Psoas muscle (tissue), 8 donors: ENCODE data around the gene CMTM7. TPM values are rescaled to one million over a fixed set of nuclear protein-coding genes. Genes with fewer than 3 reads are reported as not detected.

ENCODE experiments used
- ATAC-seq, 4 donors: fragments of 200-7000 bp; cut with Tn5 transposase; one replicate each; pipeline ENCODE4 v1.9.1; 2020; ENCODE audit warnings: moderate library complexity in 3 of 4, mild to moderate bottlenecking in 2 of 4
- DNase-seq, 2 donors: peaks; one replicate each; pipeline ENCODE4 v3.0.0-alpha.2; 2020
- H3K27ac ChIP-seq: fragments of 200-600 bp; one replicate; pipeline ENCODE4 v1.8.0; 2022
- H3K27me3 ChIP-seq, 3 donors: fragments of 200-600 bp in 1 of 3; one replicate each; pipeline versions ENCODE4 v1.6.1 to v1.8.0; 2013 to 2022; ENCODE audit warnings: low read length in 2 of 3, mild to moderate bottlenecking in 2 of 3, moderate library complexity in 1 of 3; ENCODE audit not compliant: insufficient read depth in 3 of 3
- H3K36me3 ChIP-seq, 2 donors: fragments of 200-600 bp in 1 of 2; one replicate each; pipeline versions ENCODE4 v1.6.1 to v1.8.0; 2013 to 2022; ENCODE audit warnings: low read depth in 1 of 2, mild to moderate bottlenecking in 1 of 2, moderate library complexity in 1 of 2; ENCODE audit not compliant: insufficient read depth in 1 of 2
- H3K4me1 ChIP-seq: fragments of 200-600 bp; one replicate; pipeline ENCODE4 v1.8.0; 2022
- H3K4me3 ChIP-seq: fragments of 200-600 bp; one replicate; pipeline ENCODE4 v1.8.0; 2022; ENCODE audit warnings: mild to moderate bottlenecking
- H3K9me3 ChIP-seq: fragments of 200-600 bp; one replicate; pipeline ENCODE4 v1.8.0; 2022
- WGBS, 3 donors: extraction: QIAGEN DNeasy Blood & Tissue Kit; methylation state at CpG; one replicate each; pipeline versions ENCODE4 v1.1.6 to v1.1.7; 2013; 5-methylcytosine and 5-hydroxymethylcytosine counted together
- intact Hi-C, 2 donors: fragments of 100-400 bp; cut with DNase I; formaldehyde crosslinking; loops; one replicate each; pipeline versions ENCODE4 v1.11.0 to v1.14.2; 2022
- polyA plus RNA-seq, 3 donors: library from polyadenylated mRNA; stranded (reverse); fragments of 200-250 nt; gene quantifications; one replicate each; pipeline ENCODE4 v1.2.3, GENCODE V29; 2013
- total RNA-seq, 4 donors: library from RNA; stranded (reverse); fragmentation: NEBNext Ultra II Directional in 2 of 4; extraction: Animal tissue kit (Norgen Biotek cat#: 25700) in 2 of 4; gene quantifications; one replicate each; pipeline versions ENCODE4 v1.2.1 to v1.2.4, GENCODE V29; 2021 to 2023
- TF ChIP-seq, protein P1 (sequence below): fragments of 200-600 bp; IDR thresholded peaks from one replicate; pipeline ENCODE4 v1.8.0; 2022; ENCODE audit warnings: antibody characterized with exemption
- donor health status: healthy with polysubstance abuse.
- donor health status: DM: no; HTN: no; CAD: no; lungs with moderate emphysema.
- donor health status: Bipolar disorder and iron deficiency.
- donor health status: healthy.
- donor health status: DM: yes; HTN: yes; CAD: no.
- donor health status: DM: no; HTN: no; CAD: no.
- donor health status: DM: no; HTN: no; CAD: no.
- donor health status: DM: yes; HTN: yes; CAD: no.

CMTM7 gene
- total and polyA plus RNA-seq, 7 donors, result 0.65 to 18.5 (median 2.6) TPM

DNA sequence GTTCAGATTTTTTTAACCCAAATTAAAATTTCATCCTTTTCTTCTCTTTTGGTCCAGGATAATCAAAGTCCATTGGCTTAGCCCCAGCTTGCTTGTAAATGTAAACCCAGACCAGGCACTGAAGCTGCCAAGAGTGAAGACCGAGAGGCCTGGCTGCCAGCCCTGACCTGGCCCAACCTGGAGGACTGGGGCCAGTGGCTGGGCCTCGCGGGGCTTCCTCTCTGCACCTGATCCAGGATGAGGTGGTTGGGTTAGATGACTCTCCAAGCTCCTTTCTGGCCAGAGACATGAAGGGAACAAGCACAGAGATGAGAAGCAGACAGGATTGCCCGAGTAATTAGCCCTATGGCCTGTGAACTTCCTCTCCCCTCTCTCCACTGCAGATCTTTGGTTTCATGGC lies 60.4 kb downstream of the CMTM7 start:
- Histone ChIP-seq H3K4me1 (no peaks in the 10 kb centered on the region), H3K36me3 (no peaks in the 10 kb centered on the region), H3K27ac (no peak overlapping the region), H3K27me3 (no peaks in the 10 kb centered on the region), H3K9me3 (no peaks in the 10 kb centered on the region), H3K4me3 (no peak overlapping the region)
- intact Hi-C loops, result no loop called here
- TF ChIP-seq, protein P1, sequence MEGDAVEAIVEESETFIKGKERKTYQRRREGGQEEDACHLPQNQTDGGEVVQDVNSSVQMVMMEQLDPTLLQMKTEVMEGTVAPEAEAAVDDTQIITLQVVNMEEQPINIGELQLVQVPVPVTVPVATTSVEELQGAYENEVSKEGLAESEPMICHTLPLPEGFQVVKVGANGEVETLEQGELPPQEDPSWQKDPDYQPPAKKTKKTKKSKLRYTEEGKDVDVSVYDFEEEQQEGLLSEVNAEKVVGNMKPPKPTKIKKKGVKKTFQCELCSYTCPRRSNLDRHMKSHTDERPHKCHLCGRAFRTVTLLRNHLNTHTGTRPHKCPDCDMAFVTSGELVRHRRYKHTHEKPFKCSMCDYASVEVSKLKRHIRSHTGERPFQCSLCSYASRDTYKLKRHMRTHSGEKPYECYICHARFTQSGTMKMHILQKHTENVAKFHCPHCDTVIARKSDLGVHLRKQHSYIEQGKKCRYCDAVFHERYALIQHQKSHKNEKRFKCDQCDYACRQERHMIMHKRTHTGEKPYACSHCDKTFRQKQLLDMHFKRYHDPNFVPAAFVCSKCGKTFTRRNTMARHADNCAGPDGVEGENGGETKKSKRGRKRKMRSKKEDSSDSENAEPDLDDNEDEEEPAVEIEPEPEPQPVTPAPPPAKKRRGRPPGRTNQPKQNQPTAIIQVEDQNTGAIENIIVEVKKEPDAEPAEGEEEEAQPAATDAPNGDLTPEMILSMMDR, result no peak
- WGBS, 3 donors, result 51 to 65% (median 54%) methylated on average over 4 of the region's 4 CpGs
- DNase-seq (no peak), ATAC-seq (no peak)

DNA sequence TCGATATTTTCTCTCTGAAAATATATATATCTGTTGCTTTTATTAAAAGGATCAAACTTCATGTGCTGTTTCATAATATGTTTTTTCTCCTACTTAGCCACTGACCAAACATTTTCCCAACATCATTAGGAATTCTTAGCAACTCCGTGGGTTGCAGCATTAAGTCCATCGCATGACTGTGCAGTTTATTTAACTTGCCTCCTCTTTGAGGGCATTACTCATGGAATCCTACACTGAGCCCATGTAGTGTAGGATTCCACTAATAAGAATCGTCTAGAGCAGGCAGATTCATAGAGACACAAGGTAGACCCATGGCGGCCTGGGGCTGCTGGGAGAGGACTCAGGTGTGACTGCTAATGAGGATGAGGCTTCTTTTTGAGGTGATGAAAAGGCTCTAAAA lies 61.7 kb downstream of the CMTM7 start:
- H3K27me3 ChIP-seq, result no peaks in the 10 kb centered on the region
- TF ChIP-seq, protein P1, result no peak
- ATAC-seq, result no peak
- intact Hi-C loops, result no loop called here
- no peak for DNase-seq
- H3K4me3 ChIP-seq, result no peak overlapping the region
- 96 to 98% (median 96%) methylated on average over 5 of the region's 5 CpGs for WGBS, 3 donors
- H3K4me1 ChIP-seq, result no peaks in the 10 kb centered on the region
- no peak overlapping the region for H3K27ac ChIP-seq
- H3K36me3 ChIP-seq, result no peaks in the 10 kb centered on the region
- H3K9me3 ChIP-seq, result no peaks in the 10 kb centered on the region

DNA sequence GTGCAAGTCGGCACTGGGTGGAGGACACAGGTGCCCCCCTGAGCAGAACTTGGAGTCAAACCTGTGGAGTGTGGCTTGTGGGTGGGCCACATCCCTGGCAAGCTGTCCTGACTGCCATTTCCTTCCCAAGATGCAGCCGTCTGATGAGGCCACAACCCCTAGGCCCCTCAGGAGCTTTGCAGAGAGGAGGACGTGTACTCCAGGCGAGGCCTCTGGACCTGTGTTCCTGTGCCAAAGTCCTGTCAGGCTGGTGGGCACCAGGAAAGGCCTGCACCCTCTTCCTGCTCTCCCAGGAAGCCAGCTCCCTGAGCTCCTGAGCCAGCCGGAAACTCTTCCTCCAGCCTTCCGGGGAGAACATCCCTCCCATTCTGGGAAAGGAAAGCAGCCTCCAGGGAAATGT lies 62.5 kb downstream of the CMTM7 start:
- no peak for DNase-seq
- TF ChIP-seq, protein P1, result no peak
- no peak for ATAC-seq
- Histone ChIP-seq H3K36me3 (no peaks in the 10 kb centered on the region), H3K4me1 (no peaks in the 10 kb centered on the region), H3K9me3 (no peaks in the 10 kb centered on the region), H3K27me3 (no peaks in the 10 kb centered on the region), H3K4me3 (no peak overlapping the region), H3K27ac (no peak overlapping the region)
- WGBS, 3 donors, result 82 to 92% (median 90%) methylated on average over 6 of the region's 6 CpGs
- intact Hi-C loops, result no loop called here

DNA sequence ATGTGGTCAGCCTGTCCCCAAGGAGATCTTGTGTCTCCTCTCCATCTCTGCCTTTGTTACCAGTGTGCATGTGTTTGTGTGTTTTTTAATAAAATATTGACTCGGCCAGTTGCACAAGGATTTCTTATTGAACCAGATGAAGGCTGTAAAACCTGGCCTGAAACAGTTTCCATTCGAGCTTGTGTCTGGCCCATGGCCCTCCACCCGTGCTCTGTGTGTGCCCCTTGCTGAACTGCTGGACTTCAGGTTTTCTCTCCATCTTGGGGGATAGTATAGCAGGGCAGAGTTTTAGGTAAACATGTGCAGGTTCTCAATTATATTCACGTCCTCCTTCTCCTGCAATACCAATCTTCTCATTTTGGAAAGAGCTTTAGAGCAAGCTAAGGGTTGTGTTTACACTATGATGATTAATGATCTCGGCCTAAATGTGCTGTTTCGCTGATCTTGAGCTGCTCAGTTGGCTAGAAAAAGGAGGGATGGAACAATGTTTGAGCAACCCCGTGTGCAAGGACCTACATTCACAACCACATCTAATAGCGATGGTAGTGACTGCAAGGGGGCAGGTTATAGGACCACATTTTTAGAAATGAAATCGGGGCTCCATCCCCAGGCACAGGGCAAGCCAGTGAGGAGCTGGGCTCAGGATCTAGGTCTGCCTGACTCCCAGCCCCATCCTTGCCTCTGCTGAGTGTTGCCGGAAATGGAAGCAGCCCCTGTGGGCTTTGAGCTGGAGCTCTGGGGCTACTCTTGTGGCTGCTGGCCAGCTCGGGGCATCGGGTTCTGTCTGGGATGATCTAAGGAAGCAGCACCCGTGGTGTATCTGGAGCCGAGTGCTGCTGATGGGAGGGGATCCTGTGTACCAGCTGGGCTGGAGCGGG lies 63.3 kb downstream of the CMTM7 start:
- TF ChIP-seq, protein P1, result no peak
- Histone ChIP-seq H3K27ac (no peak overlapping the region), H3K36me3 (no peaks in the 10 kb centered on the region), H3K9me3 (no peaks in the 10 kb centered on the region), H3K27me3 (no peaks in the 10 kb centered on the region), H3K4me1 (no peaks in the 10 kb centered on the region), H3K4me3 (no peak overlapping the region)
- intact Hi-C loops, result no loop called here
- ATAC-seq, result no peak
- WGBS, 3 donors, result 83 to 88% (median 84%) methylated on average over 15 of the region's 15 CpGs
- no peak for DNase-seq
